SK-N-SH treated with all-trans-retinoic acid at 6 μM for 48 hours (cell line): ENCODE data around the gene OSBPL3.

ENCODE experiments used
- ATAC-seq: fragments of 200-7000 bp; cut with Tn5 transposase; 3 replicates; pipeline ENCODE4 v1.9.1; 2020; ENCODE audit warnings: mild to moderate bottlenecking, moderate library complexity
- ARNTL ChIP-seq: fragments of 450-650 bp; formaldehyde crosslinking; IDR thresholded peaks from 2 replicates; pipeline ENCODE4 v1.5.0; 2020; ENCODE audit warnings: low read depth, mild to moderate bottlenecking, moderate library complexity, borderline replicate concordance
- BACH2 ChIP-seq: fragments of 250-450 bp; sonication (Bioruptor Pico); IDR thresholded peaks from 2 replicates; pipeline ENCODE4 v1.9.0; 2021; ENCODE audit warnings: mild to moderate bottlenecking, borderline replicate concordance
- CREB5 ChIP-seq: fragments of 250-450 bp; sonication (Bioruptor Pico); IDR thresholded peaks from 2 replicates; pipeline ENCODE4 v1.5.1; 2020; ENCODE audit warnings: low read depth, mild to moderate bottlenecking, moderate library complexity
- CSDC2 ChIP-seq: fragments of 250-450 bp; sonication (Bioruptor Pico); IDR thresholded peaks from 2 replicates; pipeline ENCODE4 v1.5.0; 2020; ENCODE audit warnings: mild to moderate bottlenecking, moderate library complexity
- CSRNP3 ChIP-seq: fragments of 250-450 bp; sonication (Bioruptor Pico); IDR thresholded peaks from 2 replicates; pipeline ENCODE4 v1.5.1; 2021; ENCODE audit warnings: mild to moderate bottlenecking, moderate library complexity
- ESRRG ChIP-seq: fragments of 250-450 bp; sonication (Bioruptor Pico); IDR thresholded peaks from 2 replicates; pipeline ENCODE4 v1.6.1; 2021; ENCODE audit warnings: mild to moderate bottlenecking
- GLIS3 ChIP-seq: fragments of 250-450 bp; sonication (Bioruptor Pico); IDR thresholded peaks from 2 replicates; pipeline ENCODE4 v1.5.0; 2020; ENCODE audit warnings: mild to moderate bottlenecking, moderate library complexity
- ISL1 ChIP-seq: fragments of 250-450 bp; sonication (Bioruptor Pico); IDR thresholded peaks from 2 replicates; pipeline ENCODE4 v2.1.2; 2022; ENCODE audit warnings: mild to moderate bottlenecking, moderate library complexity
- PATZ1 ChIP-seq: fragments of 250-450 bp; sonication (Bioruptor Pico); IDR thresholded peaks from 2 replicates; pipeline ENCODE4 v1.8.0; 2020; ENCODE audit warnings: mild to moderate bottlenecking, moderate library complexity, borderline replicate concordance
- PPARA ChIP-seq: fragments of 250-450 bp; sonication (Bioruptor Pico); IDR thresholded peaks from 2 replicates; pipeline ENCODE4 v1.5.0; 2020; ENCODE audit warnings: mild to moderate bottlenecking, borderline replicate concordance
- SNAI2 ChIP-seq: fragments of 250-450 bp; sonication (Bioruptor Pico); IDR thresholded peaks from 2 replicates; pipeline ENCODE4 v1.5.0; 2020; ENCODE audit warnings: mild to moderate bottlenecking, moderate library complexity
- TOX ChIP-seq: fragments of 250-450 bp; sonication (Bioruptor Pico); IDR thresholded peaks from 2 replicates; pipeline ENCODE4 v1.8.0; 2021; ENCODE audit warnings: mild to moderate bottlenecking, moderate library complexity, borderline replicate concordance
- TSHZ2 ChIP-seq: fragments of 250-450 bp; sonication (Bioruptor Pico); IDR thresholded peaks from 2 replicates; pipeline ENCODE4 v1.5.0; 2020; ENCODE audit warnings: mild to moderate bottlenecking, moderate library complexity
- ZC3H10 ChIP-seq: fragments of 250-450 bp; sonication (Bioruptor Pico); IDR thresholded peaks from 2 replicates; pipeline ENCODE4 v1.5.1; 2021; ENCODE audit warnings: mild to moderate bottlenecking, moderate library complexity
- ZFP3 ChIP-seq: fragments of 250-450 bp; sonication (Bioruptor Pico); IDR thresholded peaks from 2 replicates; pipeline ENCODE4 v1.5.0; 2020; ENCODE audit warnings: mild to moderate bottlenecking, moderate library complexity
- ZFP30 ChIP-seq: fragments of 450-650 bp; formaldehyde crosslinking; IDR thresholded peaks from 2 replicates; pipeline ENCODE4 v1.5.0; 2022; ENCODE audit warnings: mild to moderate bottlenecking, moderate library complexity
- ZNF565 ChIP-seq: fragments of 450-650 bp; formaldehyde crosslinking; conservative IDR thresholded peaks from 2 replicates; pipeline ENCODE4 v1.5.0; 2020; ENCODE audit warnings: low read depth, mild to moderate bottlenecking, moderate library complexity
- ZNF70 ChIP-seq: fragments of 450-650 bp; formaldehyde crosslinking; IDR thresholded peaks from 2 replicates; pipeline ENCODE4 v1.5.0; 2020; ENCODE audit warnings: mild to moderate bottlenecking, moderate library complexity
- ZNF8 ChIP-seq: fragments of 450-650 bp; formaldehyde crosslinking; IDR thresholded peaks from 2 replicates; pipeline ENCODE4 v1.5.0; 2020; ENCODE audit warnings: mild to moderate bottlenecking, moderate library complexity

The OSBPL3 gene

GRCh38 chr7:24869572-24869971 lies 110.4 kb downstream of the OSBPL3 start (continued):
- TF ChIP-seq PATZ1 (CRISPR knock-in tag) (no peak), ZC3H10 (CRISPR knock-in tag) (no peak), ESRRG (no peak), TOX (CRISPR knock-in tag) (no peak), TSHZ2 (no peak)

- TF ChIP-seq BACH2 (CRISPR knock-in tag), result no peak
- TF ChIP-seq ESRRG, result no peak
- TF ChIP-seq CSDC2 (CRISPR knock-in tag), result no peak
- no peak for TF ChIP-seq PATZ1 (CRISPR knock-in tag)
- no peak for TF ChIP-seq ISL1 (CRISPR knock-in tag)
- TF ChIP-seq ZFP3, result no peak
- ATAC-seq, result peak; percentile 38; the same call in 2 of the 3 replicates
Measured at GRCh38 chr7:24868741-24869140, 111.2 kb downstream of the OSBPL3 start.

- TF ChIP-seq CSRNP3 (CRISPR knock-in tag) (no peak), ZNF8 (CRISPR knock-in tag) (no peak), ZNF565 (CRISPR knock-in tag) (no peak), CREB5 (no peak), CSDC2 (CRISPR knock-in tag) (no peak), PPARA (no peak), BACH2 (CRISPR knock-in tag) (no peak), GLIS3 (CRISPR knock-in tag) (no peak), TOX (CRISPR knock-in tag) (no peak), ARNTL (CRISPR knock-in tag) (no peak), ZNF70 (CRISPR knock-in tag) (no peak), SNAI2 (CRISPR knock-in tag) (no peak), ZC3H10 (CRISPR knock-in tag) (no peak), TSHZ2 (no peak), ZFP30 (CRISPR knock-in tag) (no peak)
- ATAC-seq, result no peak
Measured at GRCh38 chr7:24866004-24866615, 113.9 kb downstream of the OSBPL3 start.
